ENCODE data around the gene ALCAM.

DNA sequence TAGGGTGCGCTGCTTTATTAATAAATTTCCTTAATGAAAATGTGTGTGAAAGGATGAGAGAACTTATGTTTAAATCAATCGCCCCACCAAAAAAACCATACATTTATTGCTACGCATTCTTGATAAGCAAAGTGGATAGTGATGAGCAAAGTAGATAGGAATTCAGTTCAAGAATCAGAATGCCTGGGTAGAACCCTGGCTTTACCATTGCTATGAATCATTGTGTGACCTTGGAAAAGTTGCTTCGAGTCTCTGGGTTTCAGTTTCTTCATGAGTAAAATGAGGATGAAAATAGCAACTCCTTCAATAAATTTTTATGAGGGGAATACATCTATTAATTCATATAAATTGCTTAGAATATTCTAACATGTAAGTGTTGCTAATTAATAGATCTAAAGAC lies 2.6 kb upstream of the ALCAM start:
- TF ChIP-seq, protein P1, sequence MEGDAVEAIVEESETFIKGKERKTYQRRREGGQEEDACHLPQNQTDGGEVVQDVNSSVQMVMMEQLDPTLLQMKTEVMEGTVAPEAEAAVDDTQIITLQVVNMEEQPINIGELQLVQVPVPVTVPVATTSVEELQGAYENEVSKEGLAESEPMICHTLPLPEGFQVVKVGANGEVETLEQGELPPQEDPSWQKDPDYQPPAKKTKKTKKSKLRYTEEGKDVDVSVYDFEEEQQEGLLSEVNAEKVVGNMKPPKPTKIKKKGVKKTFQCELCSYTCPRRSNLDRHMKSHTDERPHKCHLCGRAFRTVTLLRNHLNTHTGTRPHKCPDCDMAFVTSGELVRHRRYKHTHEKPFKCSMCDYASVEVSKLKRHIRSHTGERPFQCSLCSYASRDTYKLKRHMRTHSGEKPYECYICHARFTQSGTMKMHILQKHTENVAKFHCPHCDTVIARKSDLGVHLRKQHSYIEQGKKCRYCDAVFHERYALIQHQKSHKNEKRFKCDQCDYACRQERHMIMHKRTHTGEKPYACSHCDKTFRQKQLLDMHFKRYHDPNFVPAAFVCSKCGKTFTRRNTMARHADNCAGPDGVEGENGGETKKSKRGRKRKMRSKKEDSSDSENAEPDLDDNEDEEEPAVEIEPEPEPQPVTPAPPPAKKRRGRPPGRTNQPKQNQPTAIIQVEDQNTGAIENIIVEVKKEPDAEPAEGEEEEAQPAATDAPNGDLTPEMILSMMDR (conservative IDR thresholded peaks at IDR 0.05 in 1 of 2, IDR thresholded peaks at IDR 0.05 in 1 of 2; ENCODE audit: extremely low read depth in 1 of 2, insufficient read depth in 1 of 2, low read depth in 1 of 2, low read length in 2 of 2): no peak
- TF ChIP-seq EZH2 (IDR thresholded peaks at IDR 0.05; ENCODE audit: borderline replicate concordance, low read length): no peak
